ENCODE data around the gene PNPLA7.

GRCh38 chr9:137589441-137590122 is 39.4 kb upstream of the PNPLA7 start:
- TF ChIP-seq CTCF (IDR thresholded peaks at IDR 0.05) (no peak), POLR2AphosphoS5 (IDR thresholded peaks at IDR 0.05; ENCODE audit: low read depth, low read length) (no peak), REST (IDR thresholded peaks at IDR 0.05; ENCODE audit: insufficient read depth in 1 of 2, low read depth in 2 of 2, low read length in 1 of 2) (no peak), SIN3A (IDR thresholded peaks at IDR 0.05; ENCODE audit: borderline replicate concordance, insufficient read depth, low read depth, low read length) (no peak)

Data from Panc1 (cell line).